Measurements from ENCODE around the gene PCSK1. TPM values are rescaled to one million over a fixed set of nuclear protein-coding genes. Genes with fewer than 3 reads are reported as not detected.
"Not testable (repeated sequence)": the region's sequence is repeated elsewhere in the genome, so short reads cannot be mapped to it uniquely, and the experiment has no call there.

PCSK1 gene
- total RNA-seq, 1 experiment from 2014 or later: not detected

- TF ChIP-seq, protein P1, sequence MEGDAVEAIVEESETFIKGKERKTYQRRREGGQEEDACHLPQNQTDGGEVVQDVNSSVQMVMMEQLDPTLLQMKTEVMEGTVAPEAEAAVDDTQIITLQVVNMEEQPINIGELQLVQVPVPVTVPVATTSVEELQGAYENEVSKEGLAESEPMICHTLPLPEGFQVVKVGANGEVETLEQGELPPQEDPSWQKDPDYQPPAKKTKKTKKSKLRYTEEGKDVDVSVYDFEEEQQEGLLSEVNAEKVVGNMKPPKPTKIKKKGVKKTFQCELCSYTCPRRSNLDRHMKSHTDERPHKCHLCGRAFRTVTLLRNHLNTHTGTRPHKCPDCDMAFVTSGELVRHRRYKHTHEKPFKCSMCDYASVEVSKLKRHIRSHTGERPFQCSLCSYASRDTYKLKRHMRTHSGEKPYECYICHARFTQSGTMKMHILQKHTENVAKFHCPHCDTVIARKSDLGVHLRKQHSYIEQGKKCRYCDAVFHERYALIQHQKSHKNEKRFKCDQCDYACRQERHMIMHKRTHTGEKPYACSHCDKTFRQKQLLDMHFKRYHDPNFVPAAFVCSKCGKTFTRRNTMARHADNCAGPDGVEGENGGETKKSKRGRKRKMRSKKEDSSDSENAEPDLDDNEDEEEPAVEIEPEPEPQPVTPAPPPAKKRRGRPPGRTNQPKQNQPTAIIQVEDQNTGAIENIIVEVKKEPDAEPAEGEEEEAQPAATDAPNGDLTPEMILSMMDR (conservative IDR thresholded peaks at IDR 0.05): no peak
- no peak for TF ChIP-seq EZH2 (IDR thresholded peaks at IDR 0.05; ENCODE audit: low read depth)
- intact Hi-C loops (cut with micrococcal nuclease; ENCODE audit: unreplicated experiment): no loop called here
- no TSS peak for BruUV-seq (replicated peaks)
- Histone ChIP-seq H3K9me3 (ENCODE audit: insufficient read depth, low read depth) (no peaks in the 10 kb centered on the region), H3K27me3 (ENCODE audit: insufficient read depth, low read depth) (no peaks in the 10 kb centered on the region), H4K20me1 (ENCODE audit: insufficient read depth) (no peaks in the 10 kb centered on the region), H3K9me2 (ENCODE audit: insufficient read depth) (no peaks in the 10 kb centered on the region), H3K4me2 (no peak overlapping the region), H3K27ac (no peak overlapping the region), H3F3A (ENCODE audit: insufficient read depth, low read depth) (no peaks in the 10 kb centered on the region), H3K36me3 (ENCODE audit: low read depth) (no peaks in the 10 kb centered on the region), H3K4me1 (replicated peaks; ENCODE audit: insufficient read depth) (no peaks in the 10 kb centered on the region), H3K79me2 (ENCODE audit: low read depth) (no peaks in the 10 kb centered on the region), H2AFZ (no peak overlapping the region), H3K4me3 (no peak overlapping the region)
- CTCF ChIA-PET: no interaction called here
- no peak for DNase-seq
- POLR2A ChIA-PET (ENCODE audit: unreplicated experiment): no interaction called here
Observed at GRCh38 chr5:96373381-96373733, 59.7 kb downstream of the PCSK1 start.

DNA sequence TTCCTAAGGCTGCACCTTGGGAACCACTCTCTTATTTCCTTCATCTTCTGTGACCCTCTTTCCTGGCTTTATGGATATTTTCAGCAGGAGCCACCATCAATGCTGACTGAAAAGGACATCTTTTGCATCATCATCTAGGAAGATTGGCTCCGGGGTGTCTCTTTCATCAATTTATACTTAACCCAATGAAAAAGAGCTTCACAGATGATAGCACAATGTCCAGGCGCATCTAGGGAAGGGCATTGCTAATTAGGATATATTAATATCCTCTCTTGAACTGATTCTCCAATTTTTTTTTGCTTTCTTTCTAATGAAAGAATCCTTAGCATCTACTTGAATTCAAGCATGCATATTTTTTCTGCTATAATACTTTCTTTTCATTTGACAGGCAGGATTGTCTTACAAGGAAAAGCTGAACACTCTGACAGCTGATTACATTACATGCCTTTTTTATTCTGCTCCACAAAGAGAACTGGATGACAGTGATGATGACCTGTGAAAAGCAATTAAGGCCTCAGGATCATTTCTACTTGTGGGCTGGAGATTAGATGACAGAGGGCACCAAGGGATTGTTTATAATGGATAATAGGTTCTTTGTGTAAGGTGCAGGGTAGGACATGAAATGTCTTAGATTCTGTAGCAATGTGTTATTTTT lies 60.2 kb downstream of the PCSK1 start:
- H3K27ac ChIP-seq: no peak overlapping the region
- no peaks in the 10 kb centered on the region for H3K9me2 ChIP-seq (ENCODE audit: insufficient read depth)
- H4K20me1 ChIP-seq (ENCODE audit: insufficient read depth): no peaks in the 10 kb centered on the region
- H3K4me3 ChIP-seq: no peak overlapping the region
- no peak overlapping the region for H2AFZ ChIP-seq
- ChIA-PET CTCF (no interaction called here), POLR2A (ENCODE audit: unreplicated experiment) (no interaction called here)
- BruUV-seq (replicated peaks): no TSS peak
- H3K36me3 ChIP-seq (ENCODE audit: low read depth): no peaks in the 10 kb centered on the region
- H3K27me3 ChIP-seq (ENCODE audit: insufficient read depth, low read depth): no peaks in the 10 kb centered on the region
- no peaks in the 10 kb centered on the region for H3K79me2 ChIP-seq (ENCODE audit: low read depth)
- H3F3A ChIP-seq (ENCODE audit: insufficient read depth, low read depth): no peaks in the 10 kb centered on the region
- no peak for TF ChIP-seq EZH2 (IDR thresholded peaks at IDR 0.05; ENCODE audit: low read depth)
- TF ChIP-seq, protein P1 (conservative IDR thresholded peaks at IDR 0.05): no peak
- no peak overlapping the region for H3K4me2 ChIP-seq
- no peak for DNase-seq
- no peaks in the 10 kb centered on the region for H3K9me3 ChIP-seq (ENCODE audit: insufficient read depth, low read depth)
- intact Hi-C loops (cut with micrococcal nuclease; ENCODE audit: unreplicated experiment): no loop called here
- H3K4me1 ChIP-seq (replicated peaks; ENCODE audit: insufficient read depth): no peaks in the 10 kb centered on the region

DNA sequence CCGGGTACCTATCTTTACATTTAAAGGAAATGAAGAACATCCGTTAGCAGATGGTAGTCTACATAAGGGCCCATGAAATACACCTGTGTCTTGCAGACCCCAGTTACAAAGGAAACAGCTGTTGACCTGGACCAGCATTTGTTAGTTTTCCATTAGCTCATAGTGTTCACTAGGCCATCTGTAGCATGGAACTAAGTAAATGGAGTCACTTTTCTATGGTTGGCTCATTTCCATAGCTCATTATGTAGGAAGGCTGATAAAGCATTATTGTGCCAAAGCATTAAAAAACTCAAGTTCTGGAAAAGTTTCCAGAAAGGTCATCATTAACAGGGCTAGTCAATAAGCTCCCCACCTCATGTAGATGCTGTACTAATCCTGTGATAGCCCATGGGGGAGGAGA lies 62.1 kb downstream of the PCSK1 start:
- POLR2A ChIA-PET (ENCODE audit: unreplicated experiment): no interaction called here
- no peaks in the 10 kb centered on the region for H3K27me3 ChIP-seq (ENCODE audit: insufficient read depth, low read depth)
- H3K79me2 ChIP-seq (ENCODE audit: low read depth): no peaks in the 10 kb centered on the region
- H3K27ac ChIP-seq: no peak overlapping the region
- no peak overlapping the region for H3K4me3 ChIP-seq
- DNase-seq: no peak
- no peak overlapping the region for H2AFZ ChIP-seq
- CTCF ChIA-PET: no interaction called here
- H3K9me2 ChIP-seq (ENCODE audit: insufficient read depth): no peaks in the 10 kb centered on the region
- H3F3A ChIP-seq (ENCODE audit: insufficient read depth, low read depth): no peaks in the 10 kb centered on the region
- no peaks in the 10 kb centered on the region for H3K4me1 ChIP-seq (replicated peaks; ENCODE audit: insufficient read depth)
- BruUV-seq (replicated peaks): no TSS peak
- no peaks in the 10 kb centered on the region for H3K9me3 ChIP-seq (ENCODE audit: insufficient read depth, low read depth)
- TF ChIP-seq EZH2 (IDR thresholded peaks at IDR 0.05; ENCODE audit: low read depth): no peak
- TF ChIP-seq, protein P1 (conservative IDR thresholded peaks at IDR 0.05): no peak
- H3K36me3 ChIP-seq (ENCODE audit: low read depth): no peaks in the 10 kb centered on the region
- no peaks in the 10 kb centered on the region for H4K20me1 ChIP-seq (ENCODE audit: insufficient read depth)
- H3K4me2 ChIP-seq: no peak overlapping the region
- intact Hi-C loops (cut with micrococcal nuclease; ENCODE audit: unreplicated experiment): no loop called here

DNA sequence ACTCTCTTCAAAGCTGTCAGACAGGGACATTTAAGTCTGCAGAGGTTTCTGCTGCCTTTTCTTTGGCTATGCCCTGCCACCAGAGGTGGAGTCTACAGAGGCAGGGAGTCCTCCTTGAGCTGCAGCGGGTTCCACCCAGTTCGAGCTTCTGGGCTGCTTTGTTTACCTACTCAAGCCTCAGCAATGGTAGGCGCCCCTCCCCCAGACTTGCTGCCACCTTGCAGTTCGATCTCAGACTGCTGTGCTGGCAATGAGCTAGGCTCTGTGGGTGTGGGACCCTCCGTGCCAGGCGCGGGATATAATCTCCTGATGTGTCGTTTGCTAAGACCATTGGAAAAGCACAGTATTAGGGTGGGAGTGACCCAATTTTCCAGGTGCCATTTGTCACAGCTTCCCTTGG lies 65.7 kb downstream of the PCSK1 start:
- H3F3A ChIP-seq (ENCODE audit: insufficient read depth, low read depth); H3K27me3 ChIP-seq (ENCODE audit: insufficient read depth, low read depth); BruUV-seq (replicated peaks); H3K79me2 ChIP-seq (ENCODE audit: low read depth); intact Hi-C loops (cut with micrococcal nuclease; ENCODE audit: unreplicated experiment); H3K27ac ChIP-seq; CTCF ChIA-PET; H4K20me1 ChIP-seq (ENCODE audit: insufficient read depth); H3K9me2 ChIP-seq (ENCODE audit: insufficient read depth); POLR2A ChIA-PET (ENCODE audit: unreplicated experiment); H3K9me3 ChIP-seq (ENCODE audit: insufficient read depth, low read depth); H3K4me3 ChIP-seq; H2AFZ ChIP-seq; H3K4me2 ChIP-seq; H3K36me3 ChIP-seq (ENCODE audit: low read depth); DNase-seq; H3K4me1 ChIP-seq (replicated peaks; ENCODE audit: insufficient read depth): not testable (repeated sequence)

All from PC-9 (cell line).